ENCODE measurements around the gene OCEL1.

OCEL1 gene

GRCh38 chr19:17242431-17243208 is 16.6 kb downstream of the OCEL1 start:
- no peak for DNase-seq

- no peak for DNase-seq
Measured at GRCh38 chr19:17243211-17243829, 17.3 kb downstream of the OCEL1 start.

- no peak for DNase-seq
Measured at GRCh38 chr19:17243830-17244617, 18.0 kb downstream of the OCEL1 start.

- peak; percentile 22 for DNase-seq
Measured at GRCh38 chr19:17244618-17245534, 18.9 kb downstream of the OCEL1 start.

GRCh38 chr19:17245535-17245984 is 19.5 kb downstream of the OCEL1 start, which contains the start of gene NR2F6:
TSS of gene NR2F6 (minus strand) at chr19:17245919. CDS start at chr19:17245220, 699 bp downstream.
- no peak for DNase-seq

GRCh38 chr19:17246681-17247425 is 20.8 kb downstream of the OCEL1 start:
- DNase-seq: peak; percentile 11

- DNase-seq: no peak
Measured at GRCh38 chr19:17248011-17248776, 22.2 kb downstream of the OCEL1 start.

GRCh38 chr19:17249887-17250548 is 24.0 kb downstream of the OCEL1 start:
- DNase-seq: no peak

GRCh38 chr19:17254636-17255035 is 28.6 kb downstream of the OCEL1 start:
- DNase-seq: peak; percentile 12

- no peak for DNase-seq
Measured at GRCh38 chr19:17255150-17255621, 29.2 kb downstream of the OCEL1 start.

GRCh38 chr19:17256130-17256529 is 30.1 kb downstream of the OCEL1 start:
- no peak for DNase-seq

- no peak for DNase-seq
Measured at GRCh38 chr19:17259118-17259780, 33.2 kb downstream of the OCEL1 start.

- DNase-seq: no peak
Measured at GRCh38 chr19:17259934-17260333, 33.9 kb downstream of the OCEL1 start.

- peak; percentile 94 for DNase-seq
Measured at GRCh38 chr19:17260842-17261325, 34.9 kb downstream of the OCEL1 start.

- DNase-seq: no peak
Measured at GRCh38 chr19:17262557-17262956, 36.5 kb downstream of the OCEL1 start.

- DNase-seq: no peak
Measured at GRCh38 chr19:17263712-17264640, 38.0 kb downstream of the OCEL1 start.

- DNase-seq: no peak
Measured at GRCh38 chr19:17264641-17264979, 38.6 kb downstream of the OCEL1 start, which contains the start of gene USHBP1. TSS of gene USHBP1 (minus strand) at chr19:17264745. CDS start at chr19:17264299, 446 bp downstream.

GRCh38 chr19:17266026-17266425 is 40.0 kb downstream of the OCEL1 start:
- DNase-seq: no peak
